ENCODE data around the gene HJURP.

Gene HJURP

GRCh38 chr2:233832414-233832813, 21.9 kb downstream of the HJURP start:
- no peaks in the 10 kb centered on the region for H3K9me3 ChIP-seq (ENCODE audit: control insufficient read depth, insufficient read depth, low read length)
- no peak overlapping the region for H3K27ac ChIP-seq (ENCODE audit: low read depth, low read length)
- H3K36me3 ChIP-seq (ENCODE audit: control insufficient read depth, low read length): peaks cover 34% of the 10 kb centered on the region
- H3K79me2 ChIP-seq (ENCODE audit: control insufficient read depth, low read length): peaks cover 15% of the 10 kb centered on the region
- no peaks in the 10 kb centered on the region for H3K9me2 ChIP-seq (replicated peaks; ENCODE audit: control insufficient read depth, low read length)
- peaks cover 17% of the 10 kb centered on the region for H3F3A ChIP-seq (ENCODE audit: control insufficient read depth, insufficient read depth)
- H3K4me2 ChIP-seq (ENCODE audit: low read length): no peak overlapping the region
- no peak for TF ChIP-seq EZH2phosphoT487 (IDR thresholded peaks at IDR 0.05; ENCODE audit: borderline replicate concordance, low read length)
- H4K20me1 ChIP-seq (ENCODE audit: control insufficient read depth, insufficient read depth, low read depth, low read length): peaks cover 10% of the 10 kb centered on the region; the same call in 1 of the 2 replicates
- H3K4me3 ChIP-seq (ENCODE audit: low read length): no peak overlapping the region
- no peaks in the 10 kb centered on the region for H3K27me3 ChIP-seq (ENCODE audit: control insufficient read depth, low read length)
- peaks cover 11% of the 10 kb centered on the region for H3K4me1 ChIP-seq (ENCODE audit: control insufficient read depth, low read length)

DNA sequence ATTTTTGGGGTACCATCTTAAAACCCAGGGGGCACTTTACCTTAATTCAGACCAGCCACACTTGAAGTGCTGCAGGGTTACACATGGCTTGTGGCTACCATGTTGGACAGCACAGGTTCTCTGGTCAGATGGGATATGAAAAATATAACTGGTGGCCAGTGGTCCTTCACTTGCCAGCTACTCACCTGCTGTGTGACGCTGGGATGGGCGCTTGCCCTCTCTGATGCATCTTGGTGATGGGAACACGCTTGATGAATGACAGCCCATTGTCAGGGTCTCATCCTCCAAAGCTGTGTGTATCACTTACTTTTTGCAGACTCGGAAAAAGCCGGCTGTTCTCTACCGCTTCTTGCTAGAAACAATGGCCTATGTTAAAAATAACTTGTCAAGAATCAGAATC, 22.5 kb downstream of the HJURP start:
- Histone ChIP-seq H3K9me3 (ENCODE audit: control insufficient read depth, insufficient read depth, low read length) (no peaks in the 10 kb centered on the region), H3K4me1 (ENCODE audit: control insufficient read depth, low read length) (peaks cover 11% of the 10 kb centered on the region), H3K4me3 (ENCODE audit: low read length) (no peak overlapping the region), H3K4me2 (ENCODE audit: low read length) (no peak overlapping the region), H3K36me3 (ENCODE audit: control insufficient read depth, low read length) (peaks cover 29% of the 10 kb centered on the region), H3F3A (ENCODE audit: control insufficient read depth, insufficient read depth) (peaks cover 17% of the 10 kb centered on the region), H3K27me3 (ENCODE audit: control insufficient read depth, low read length) (no peaks in the 10 kb centered on the region), H3K9me2 (replicated peaks; ENCODE audit: control insufficient read depth, low read length) (no peaks in the 10 kb centered on the region), H3K79me2 (ENCODE audit: control insufficient read depth, low read length) (peaks cover 11% of the 10 kb centered on the region), H3K27ac (ENCODE audit: low read depth, low read length) (no peak overlapping the region), H4K20me1 (ENCODE audit: control insufficient read depth, insufficient read depth, low read depth, low read length) (peaks cover 5% of the 10 kb centered on the region; the same call in 1 of the 2 replicates)
- no peak for TF ChIP-seq CTCF (IDR thresholded peaks at IDR 0.05; ENCODE audit: low read depth, low read length, poor library complexity, severe bottlenecking)
- no peak for TF ChIP-seq EZH2phosphoT487 (IDR thresholded peaks at IDR 0.05; ENCODE audit: borderline replicate concordance, low read length)

DNA sequence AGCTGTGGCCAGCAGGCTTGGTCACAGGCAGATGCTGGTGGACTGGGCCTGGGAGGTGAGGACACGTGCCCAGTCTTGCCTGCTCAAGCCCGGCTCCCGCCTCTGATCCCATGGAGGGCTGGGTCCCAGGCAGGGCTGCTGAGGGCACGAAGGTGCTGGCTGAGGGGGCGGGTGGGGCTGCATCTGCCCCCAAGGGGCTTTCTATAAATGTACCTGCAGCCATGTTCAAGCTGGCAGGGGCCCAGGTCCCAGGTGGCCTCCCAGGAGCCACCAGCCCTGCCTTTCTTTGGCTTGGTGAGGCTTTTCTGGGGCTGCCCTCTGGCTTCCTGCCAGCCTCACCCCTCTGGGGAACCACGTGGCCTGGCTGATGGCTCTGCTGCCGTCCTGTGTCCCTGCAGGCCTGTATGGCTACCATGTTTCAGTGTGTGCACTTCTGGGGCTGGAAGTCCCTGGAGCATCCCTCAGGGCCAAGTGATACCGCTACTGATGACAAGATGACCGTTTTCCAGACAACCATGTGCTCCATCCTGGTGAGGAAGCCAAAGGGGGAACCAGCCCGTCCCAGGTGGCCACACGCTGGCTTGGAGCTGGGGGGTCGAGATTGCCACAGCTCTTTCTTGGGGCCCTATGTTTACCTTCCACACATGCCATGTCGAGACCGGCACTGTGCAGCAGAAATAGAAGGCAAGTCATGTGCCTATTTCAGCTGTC, 23.2 kb downstream of the HJURP start:
- H3K27me3 ChIP-seq (ENCODE audit: control insufficient read depth, low read length): no peaks in the 10 kb centered on the region
- H3K36me3 ChIP-seq (ENCODE audit: control insufficient read depth, low read length): peaks cover 22% of the 10 kb centered on the region
- H3K4me3 ChIP-seq (ENCODE audit: low read length): no peak overlapping the region
- H3K4me2 ChIP-seq (ENCODE audit: low read length): no peak overlapping the region; the same call in 1 of the 2 replicates
- peaks cover 11% of the 10 kb centered on the region for H3K4me1 ChIP-seq (ENCODE audit: control insufficient read depth, low read length)
- no peaks in the 10 kb centered on the region for H3K9me2 ChIP-seq (replicated peaks; ENCODE audit: control insufficient read depth, low read length)
- H3K9me3 ChIP-seq (ENCODE audit: control insufficient read depth, insufficient read depth, low read length): no peaks in the 10 kb centered on the region
- H3K27ac ChIP-seq (ENCODE audit: low read depth, low read length): no peak overlapping the region
- H4K20me1 ChIP-seq (ENCODE audit: control insufficient read depth, insufficient read depth, low read depth, low read length): no peaks in the 10 kb centered on the region; the same call in 1 of the 2 replicates
- H3K79me2 ChIP-seq (ENCODE audit: control insufficient read depth, low read length): peaks cover 4% of the 10 kb centered on the region
- peaks cover 15% of the 10 kb centered on the region for H3F3A ChIP-seq (ENCODE audit: control insufficient read depth, insufficient read depth)
- TF ChIP-seq CTCF (IDR thresholded peaks at IDR 0.05; ENCODE audit: low read depth, low read length, poor library complexity, severe bottlenecking) (no peak), EZH2phosphoT487 (IDR thresholded peaks at IDR 0.05; ENCODE audit: borderline replicate concordance, low read length) (no peak)

GRCh38 chr2:233830111-233830802, 24.1 kb downstream of the HJURP start:
- H3K36me3 ChIP-seq (ENCODE audit: control insufficient read depth, low read length): peaks cover 13% of the 10 kb centered on the region
- H3K4me3 ChIP-seq (ENCODE audit: low read length): no peak overlapping the region
- no peaks in the 10 kb centered on the region for H3K9me3 ChIP-seq (ENCODE audit: control insufficient read depth, insufficient read depth, low read length)
- no peak overlapping the region for H3K4me2 ChIP-seq (ENCODE audit: low read length)
- TF ChIP-seq CTCF (IDR thresholded peaks at IDR 0.05; ENCODE audit: low read depth, low read length, poor library complexity, severe bottlenecking) (no peak), EZH2phosphoT487 (IDR thresholded peaks at IDR 0.05; ENCODE audit: borderline replicate concordance, low read length) (no peak)
- H4K20me1 ChIP-seq (ENCODE audit: control insufficient read depth, insufficient read depth, low read depth, low read length): no peaks in the 10 kb centered on the region; the same call in 1 of the 2 replicates
- H3K27ac ChIP-seq (ENCODE audit: low read depth, low read length): no peak overlapping the region
- peaks cover 11% of the 10 kb centered on the region for H3K4me1 ChIP-seq (ENCODE audit: control insufficient read depth, low read length)
- no peaks in the 10 kb centered on the region for H3K9me2 ChIP-seq (replicated peaks; ENCODE audit: control insufficient read depth, low read length)
- H3K27me3 ChIP-seq (ENCODE audit: control insufficient read depth, low read length): no peaks in the 10 kb centered on the region
- no peaks in the 10 kb centered on the region for H3K79me2 ChIP-seq (ENCODE audit: control insufficient read depth, low read length)
- peaks cover 15% of the 10 kb centered on the region for H3F3A ChIP-seq (ENCODE audit: control insufficient read depth, insufficient read depth)

Measured in DOHH2 (cell line).